DMS114 treated with DMSO at 0.1 percent for 48 hours (cell line): ENCODE measurements around the gene RBBP8.

Source experiments
- DNase-seq: peaks from one replicate; lab custom pipeline; 2025; ENCODE audit not compliant: unreplicated experiment; lab: John Stamatoyannopoulos, UW

The RBBP8 gene

GRCh38 chr18:23058746-23059415 is 125.8 kb downstream of the RBBP8 start:
- DNase-seq, result no peak

GRCh38 chr18:23059541-23060465 is 126.7 kb downstream of the RBBP8 start:
- no peak for DNase-seq

- DNase-seq, result no peak
These were observed 128.9 kb downstream of the RBBP8 start for GRCh38 chr18:23062011-23062410.

- no peak for DNase-seq
These were observed 130.4 kb downstream of the RBBP8 start for GRCh38 chr18:23063502-23063901.

- DNase-seq, result no peak
These were observed 132.2 kb downstream of the RBBP8 start for GRCh38 chr18:23065234-23065806.

GRCh38 chr18:23066060-23066459 is 132.9 kb downstream of the RBBP8 start:
- no peak for DNase-seq

- DNase-seq, result no peak
These were observed 133.4 kb downstream of the RBBP8 start for GRCh38 chr18:23066504-23067039.

GRCh38 chr18:23067236-23067635 is 134.1 kb downstream of the RBBP8 start:
- DNase-seq, result no peak

- DNase-seq, result no peak
These were observed 134.9 kb downstream of the RBBP8 start for GRCh38 chr18:23068011-23068410.

GRCh38 chr18:23068570-23069310 is 135.6 kb downstream of the RBBP8 start:
- DNase-seq, result no peak

- DNase-seq, result no peak
These were observed 136.4 kb downstream of the RBBP8 start for GRCh38 chr18:23069481-23069880.

GRCh38 chr18:23069898-23070297 is 136.8 kb downstream of the RBBP8 start:
- DNase-seq, result no peak

GRCh38 chr18:23071285-23071684 is 138.2 kb downstream of the RBBP8 start:
- no peak for DNase-seq

GRCh38 chr18:23072079-23072478 is 139.0 kb downstream of the RBBP8 start:
- DNase-seq, result no peak

GRCh38 chr18:23073996-23074606 is 141.0 kb downstream of the RBBP8 start:
- no peak for DNase-seq
